HFF-Myc (cell line): ENCODE measurements around the gene CEP70.

Experiments
- DNase-seq: peaks from one replicate; pipeline ENCODE4 v3.0.0-alpha.2; 2011; ENCODE audit warnings: low read depth; ENCODE audit errors: extremely low read depth
- H3K4me3 ChIP-seq: replicated peaks from 2 replicates; pipeline ENCODE4 v1.5.1; 2011; ENCODE audit warnings: low read depth, mild to moderate bottlenecking, control low read depth, low read length
- TF ChIP-seq, protein P1 (sequence below): IDR thresholded peaks from 2 replicates; pipeline ENCODE4 v1.5.1; 2012; ENCODE audit warnings: mild to moderate bottlenecking, low read depth, low read length, control low read depth; ENCODE audit errors: missing control alignments

CEP70 gene

DNA sequence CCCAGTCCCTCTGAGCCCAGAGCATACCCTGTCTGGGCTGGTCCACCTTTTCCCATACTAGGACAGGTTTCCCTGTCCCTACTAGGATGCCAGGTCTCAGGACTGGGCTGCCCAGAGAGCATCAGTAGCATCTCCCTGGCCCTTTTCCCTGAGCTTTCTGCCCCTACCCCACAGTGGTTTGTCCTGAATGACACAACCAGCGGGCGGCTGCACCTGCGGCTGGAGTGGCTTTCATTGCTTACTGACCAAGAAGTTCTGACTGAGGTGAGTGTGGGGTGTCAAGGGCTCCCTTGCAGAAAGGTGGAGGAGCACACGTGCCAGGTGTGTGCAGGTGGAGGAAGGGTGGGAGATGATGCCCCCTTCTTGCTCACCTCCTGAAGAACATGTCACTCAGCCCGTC lies 126.1 kb downstream of the CEP70 start:
- no peak overlapping the region for H3K4me3 ChIP-seq
- TF ChIP-seq, protein P1, sequence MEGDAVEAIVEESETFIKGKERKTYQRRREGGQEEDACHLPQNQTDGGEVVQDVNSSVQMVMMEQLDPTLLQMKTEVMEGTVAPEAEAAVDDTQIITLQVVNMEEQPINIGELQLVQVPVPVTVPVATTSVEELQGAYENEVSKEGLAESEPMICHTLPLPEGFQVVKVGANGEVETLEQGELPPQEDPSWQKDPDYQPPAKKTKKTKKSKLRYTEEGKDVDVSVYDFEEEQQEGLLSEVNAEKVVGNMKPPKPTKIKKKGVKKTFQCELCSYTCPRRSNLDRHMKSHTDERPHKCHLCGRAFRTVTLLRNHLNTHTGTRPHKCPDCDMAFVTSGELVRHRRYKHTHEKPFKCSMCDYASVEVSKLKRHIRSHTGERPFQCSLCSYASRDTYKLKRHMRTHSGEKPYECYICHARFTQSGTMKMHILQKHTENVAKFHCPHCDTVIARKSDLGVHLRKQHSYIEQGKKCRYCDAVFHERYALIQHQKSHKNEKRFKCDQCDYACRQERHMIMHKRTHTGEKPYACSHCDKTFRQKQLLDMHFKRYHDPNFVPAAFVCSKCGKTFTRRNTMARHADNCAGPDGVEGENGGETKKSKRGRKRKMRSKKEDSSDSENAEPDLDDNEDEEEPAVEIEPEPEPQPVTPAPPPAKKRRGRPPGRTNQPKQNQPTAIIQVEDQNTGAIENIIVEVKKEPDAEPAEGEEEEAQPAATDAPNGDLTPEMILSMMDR: no peak
- DNase-seq: no peak

DNA sequence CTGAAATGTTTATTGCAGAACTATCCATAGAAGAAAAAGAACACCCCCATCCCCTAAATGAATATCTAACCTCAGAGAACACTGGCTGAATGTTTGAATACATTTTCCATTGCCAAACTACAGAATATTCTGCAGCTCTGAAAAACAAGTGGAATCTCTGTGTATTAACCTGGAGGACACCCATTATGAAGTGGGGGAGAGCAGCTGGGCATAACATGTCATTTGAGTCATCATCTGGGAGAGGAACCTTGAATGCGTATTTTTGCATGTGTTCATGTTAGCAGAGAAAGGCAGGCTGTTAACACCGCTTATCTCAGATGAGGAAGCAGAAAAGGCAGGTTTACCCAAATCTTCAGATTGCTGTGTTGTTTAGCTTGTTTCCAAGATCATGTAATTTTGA lies 128.1 kb downstream of the CEP70 start:
- H3K4me3 ChIP-seq: no peak overlapping the region
- TF ChIP-seq, protein P1: no peak
- no peak for DNase-seq

DNA sequence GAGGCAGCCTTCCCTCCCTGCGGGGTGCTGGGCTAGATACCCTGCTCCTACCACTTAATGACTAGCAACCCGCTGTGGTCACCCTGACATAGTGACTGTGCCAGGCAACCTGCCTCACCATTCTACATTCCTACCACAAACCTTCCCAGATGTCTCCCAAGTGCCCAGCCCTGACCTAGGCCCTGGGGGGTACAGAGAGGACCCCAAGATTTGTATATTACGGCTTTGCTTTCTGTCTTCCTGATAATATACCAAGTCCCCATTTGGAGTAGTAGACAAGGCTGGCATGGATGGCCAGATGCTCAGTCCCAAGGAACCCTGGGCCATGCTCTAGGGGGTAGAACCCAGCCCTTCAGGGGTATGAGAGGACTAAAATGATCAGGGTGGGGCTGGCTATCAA lies 128.6 kb downstream of the CEP70 start:
- DNase-seq: no peak
- no peak overlapping the region for H3K4me3 ChIP-seq
- TF ChIP-seq, protein P1: no peak

GRCh38 chr3:138464491-138464860 lies 129.6 kb downstream of the CEP70 start:
- no peak overlapping the region for H3K4me3 ChIP-seq
- TF ChIP-seq, protein P1: no peak
- no peak for DNase-seq

- TF ChIP-seq, protein P1: no peak
- no peak overlapping the region for H3K4me3 ChIP-seq
- no peak for DNase-seq
These were observed 130.2 kb downstream of the CEP70 start for GRCh38 chr3:138463724-138464490.

DNA sequence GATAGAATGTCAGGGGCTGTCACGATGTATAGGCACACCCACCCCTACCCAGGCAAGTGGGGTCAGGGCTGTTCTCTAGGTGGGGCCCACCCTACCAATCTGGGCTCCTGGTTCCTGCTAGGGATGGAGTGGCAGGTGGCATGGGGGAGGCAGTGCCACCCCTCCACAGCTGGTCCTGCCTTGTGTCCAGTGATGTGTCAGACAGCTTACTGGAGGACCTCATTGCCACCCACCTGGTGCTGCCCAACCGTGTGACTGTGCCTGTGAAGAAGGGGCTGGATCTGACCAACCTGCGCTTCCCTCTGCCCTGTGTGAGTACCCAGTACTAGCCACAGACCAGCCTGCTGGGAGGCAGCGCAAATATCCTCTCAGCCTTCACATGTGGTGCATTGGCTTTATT lies 132.2 kb downstream of the CEP70 start:
- H3K4me3 ChIP-seq: no peak overlapping the region
- DNase-seq: no peak
- TF ChIP-seq, protein P1: no peak

DNA sequence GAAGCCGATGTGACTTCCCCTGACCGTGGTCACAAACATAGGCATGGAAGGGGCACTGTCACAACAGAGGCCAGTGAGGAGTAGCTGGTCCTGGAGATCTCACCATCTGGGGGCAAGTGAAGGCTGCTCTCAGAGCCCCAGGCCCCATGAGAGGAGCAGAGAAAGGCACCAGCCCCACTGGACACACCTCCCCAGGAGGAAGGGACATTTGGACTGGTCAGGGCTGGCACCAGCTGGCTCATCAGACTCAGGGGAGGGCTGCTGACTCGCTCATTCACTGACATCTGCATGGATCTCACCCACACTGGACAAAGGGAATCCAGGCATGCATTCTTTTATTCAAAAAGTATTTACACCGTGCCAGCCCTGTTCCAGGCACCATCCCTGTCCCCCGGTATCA lies 132.8 kb downstream of the CEP70 start:
- H3K4me3 ChIP-seq: no peak overlapping the region
- TF ChIP-seq, protein P1: no peak
- no peak for DNase-seq
